HEK293 (cell line): Measurements from ENCODE around the gene IFI30.

Experiments
- CTCF ChIA-PET: fragments of 350-600 bp; formaldehyde crosslinking; extraction: SDS; loops from one replicate; lab custom pipeline; 2021; ENCODE audit warnings: antibody characterized with exemption; lab: Yijun Ruan, JAX
- POLR2A ChIA-PET: fragments of 300-600 bp; formaldehyde crosslinking; extraction: SDS; loops from one replicate; lab custom pipeline; 2020; ENCODE audit warnings: antibody characterized with exemption, inconsistent platforms; lab: Yijun Ruan, JAX
- H3K27ac ChIP-seq: fragments of 200-500 bp; sonication (Bioruptor generic); 2 replicates; pipeline ENCODE4 v1.5.1; 2014; ENCODE audit warnings: low read depth, low read length, control low read depth, inconsistent platforms; ENCODE audit errors: extremely low read depth
- H3K36me3 ChIP-seq, 2 experiments: fragments of 200-500 bp in 1 of 2; sonication (Bioruptor generic) in 1 of 2; 1 replicate in 1 of 2; 2 replicates in 1 of 2; pipeline ENCODE4 v1.5.1; 2014 to 2017; ENCODE audit warnings: inconsistent platforms in 2 of 2, low read length in 2 of 2; ENCODE audit not compliant: control insufficient read depth in 2 of 2, insufficient read depth in 1 of 2
- H3K4me1 ChIP-seq: fragments of 200-500 bp; sonication (Bioruptor generic); 2 replicates; pipeline ENCODE4 v1.5.1; 2014; ENCODE audit warnings: mild to moderate bottlenecking, low read length, inconsistent platforms; ENCODE audit not compliant: control insufficient read depth, insufficient read depth
- H3K4me3 ChIP-seq: 2 replicates; pipeline ENCODE4 v1.5.1; 2011; ENCODE audit warnings: low read depth, mild to moderate bottlenecking, control low read depth, low read length, moderate library complexity
- H3K9me3 ChIP-seq: fragments of 200-500 bp; sonication (Bioruptor generic); 2 replicates; pipeline ENCODE4 v1.5.1; 2014; ENCODE audit warnings: low read depth, low read length, inconsistent platforms; ENCODE audit not compliant: control insufficient read depth, insufficient read depth
- FEZF1 ChIP-seq: fragments of 450-650 bp; formaldehyde crosslinking; IDR thresholded peaks from 2 replicates; pipeline ENCODE4 v1.5.1; 2016; ENCODE audit warnings: missing biosample characterization, missing genetic modification characterization
- GLIS1 ChIP-seq: fragments of 450-650 bp; formaldehyde crosslinking; IDR thresholded peaks from 2 replicates; pipeline ENCODE4 v1.5.1; 2016; ENCODE audit warnings: missing biosample characterization, missing genetic modification characterization
- OSR2 ChIP-seq: fragments of 450-650 bp; formaldehyde crosslinking; IDR thresholded peaks from 2 replicates; pipeline ENCODE4 v1.5.1; 2016; ENCODE audit warnings: missing biosample characterization, missing genetic modification characterization
- PATZ1 ChIP-seq: fragments of 450-650 bp; formaldehyde crosslinking; IDR thresholded peaks from 2 replicates; pipeline ENCODE4 v1.5.1; 2016; ENCODE audit warnings: missing biosample characterization, missing genetic modification characterization
- PRDM6 ChIP-seq: fragments of 450-650 bp; formaldehyde crosslinking; IDR thresholded peaks from 2 replicates; pipeline ENCODE4 v1.5.1; 2017; ENCODE audit warnings: missing biosample characterization, missing genetic modification characterization
- RBAK ChIP-seq: fragments of 450-650 bp; formaldehyde crosslinking; IDR thresholded peaks from 2 replicates; pipeline ENCODE4 v1.5.1; 2016; ENCODE audit warnings: missing biosample characterization, missing genetic modification characterization
- WT1 ChIP-seq: fragments of 450-650 bp; formaldehyde crosslinking; IDR thresholded peaks from 2 replicates; pipeline ENCODE4 v1.5.1; 2016; ENCODE audit warnings: missing biosample characterization, missing genetic modification characterization
- ZBTB11 ChIP-seq: fragments of 450-650 bp; formaldehyde crosslinking; conservative IDR thresholded peaks from 2 replicates; pipeline ENCODE4 v1.5.1; 2016; ENCODE audit warnings: low read depth, missing biosample characterization, missing genetic modification characterization
- ZFHX2 ChIP-seq: fragments of 450-650 bp; formaldehyde crosslinking; conservative IDR thresholded peaks from 2 replicates; pipeline ENCODE4 v1.5.1; 2016; ENCODE audit warnings: missing biosample characterization, missing genetic modification characterization
- ZNF121 ChIP-seq: fragments of 450-650 bp; formaldehyde crosslinking; IDR thresholded peaks from 2 replicates; pipeline ENCODE4 v1.5.1; 2016; ENCODE audit warnings: missing biosample characterization, missing genetic modification characterization
- ZNF18 ChIP-seq: fragments of 450-650 bp; formaldehyde crosslinking; IDR thresholded peaks from 2 replicates; pipeline ENCODE4 v1.5.1; 2016; ENCODE audit warnings: missing biosample characterization, missing genetic modification characterization
- ZNF473 ChIP-seq: fragments of 450-650 bp; formaldehyde crosslinking; IDR thresholded peaks from 2 replicates; pipeline ENCODE4 v1.5.1; 2017; ENCODE audit warnings: missing biosample characterization, missing genetic modification characterization
- ZNF664 ChIP-seq: fragments of 450-650 bp; formaldehyde crosslinking; IDR thresholded peaks from 2 replicates; pipeline ENCODE4 v1.5.1; 2016; ENCODE audit warnings: missing biosample characterization, missing genetic modification characterization

The IFI30 gene

GRCh38 chr19:18176367-18177310, 3.0 kb downstream of the IFI30 start:
- Histone ChIP-seq H3K4me1 (no peaks in the 10 kb centered on the region), H3K4me3 (no peak overlapping the region), H3K27ac (no peak overlapping the region), H3K9me3 (no peaks in the 10 kb centered on the region), H3K36me3 (peaks cover 0 to 10% of the 10 kb centered on the region in 2 experiments; a peak in 1 of 3 replicates)
- CTCF ChIA-PET: interaction anchor here (0.5 to 1.3 kb wide), 6 partner anchors 12 to 244 kb away, joined by 3 to 5 read pairs (median 4); partner anchors contain the start of gene CCDC124
- TF ChIP-seq ZNF664 (tag by site-specific recombination) (peak; percentile 69), ZFHX2 (tag by site-specific recombination) (peak; percentile 36), RBAK (tag by site-specific recombination) (no peak)
- POLR2A ChIA-PET: interaction anchor here (0.6 to 0.7 kb wide), 2 partner anchors 55 to 409 kb away, joined by 3 to 9 read pairs; no protein-coding TSS in a partner anchor

GRCh38 chr19:18179957-18180356, 6.3 kb downstream of the IFI30 start:
- 0 out of 2 replicates have a peak, but pooled peaks have one; percentile 20 for TF ChIP-seq ZNF121
- TF ChIP-seq PATZ1 (tag by site-specific recombination): no peak
- Histone ChIP-seq H3K9me3 (no peaks in the 10 kb centered on the region), H3K4me1 (no peaks in the 10 kb centered on the region), H3K36me3 (peaks cover 0 to 7% of the 10 kb centered on the region in 2 experiments; a peak in 1 of 3 replicates), H3K4me3 (no peak overlapping the region), H3K27ac (no peak overlapping the region)
- CTCF ChIA-PET: interaction anchor here (0.6 kb wide), 1 partner anchor 46 kb away, joined by 5 read pairs; no protein-coding TSS in a partner anchor
- POLR2A ChIA-PET: interaction anchor here (1.1 kb wide), 1 partner anchor 13 kb away, joined by 4 read pairs; the partner anchor contains the start of gene MPV17L2

- POLR2A ChIA-PET: interaction anchor here (0.7 to 2.3 kb wide), 2 partner anchors 9 to 232 kb away, joined by 3 to 8 read pairs; partner anchors contain the start of gene MPV17L2
Observed at GRCh38 chr19:18183529-18183928, 9.9 kb downstream of the IFI30 start.

More at GRCh38 chr19:18183529-18183928, 9.9 kb downstream of the IFI30 start:
- H3K4me3 ChIP-seq: no peak overlapping the region
- CTCF ChIA-PET: interaction anchor here (0.6 to 1.4 kb wide), 6 partner anchors 22 to 324 kb away, joined by 3 to 6 read pairs (median 3); no protein-coding TSS in a partner anchor
- H3K4me1 ChIP-seq: no peaks in the 10 kb centered on the region
- no peaks in the 10 kb centered on the region for H3K36me3 ChIP-seq
- TF ChIP-seq ZNF18 (tag by site-specific recombination) (0 out of 2 replicates have a peak, but pooled peaks have one; percentile 37), PRDM6 (tag by site-specific recombination) (peak; percentile 65), GLIS1 (tag by site-specific recombination) (peak; percentile 42), ZNF473 (no peak), OSR2 (peak; percentile 51; the same call in 1 of the 2 replicates), WT1 (peak; percentile 48; the same call in 1 of the 2 replicates), FEZF1 (tag by site-specific recombination) (peak; percentile 28; the same call in 1 of the 2 replicates), ZBTB11 (tag by site-specific recombination) (no peak)
- H3K27ac ChIP-seq: no peak overlapping the region
- H3K9me3 ChIP-seq: no peaks in the 10 kb centered on the region
